A204.1 (cell line): Measurements from ENCODE around the gene IGF2.

Experiments
- FAIRE-seq: peaks from 2 replicates; lab custom pipeline; 2012; peaks lifted over from hg19 to GRCh38; lab: Jason Lieb, UNC

IGF2 gene

DNA sequence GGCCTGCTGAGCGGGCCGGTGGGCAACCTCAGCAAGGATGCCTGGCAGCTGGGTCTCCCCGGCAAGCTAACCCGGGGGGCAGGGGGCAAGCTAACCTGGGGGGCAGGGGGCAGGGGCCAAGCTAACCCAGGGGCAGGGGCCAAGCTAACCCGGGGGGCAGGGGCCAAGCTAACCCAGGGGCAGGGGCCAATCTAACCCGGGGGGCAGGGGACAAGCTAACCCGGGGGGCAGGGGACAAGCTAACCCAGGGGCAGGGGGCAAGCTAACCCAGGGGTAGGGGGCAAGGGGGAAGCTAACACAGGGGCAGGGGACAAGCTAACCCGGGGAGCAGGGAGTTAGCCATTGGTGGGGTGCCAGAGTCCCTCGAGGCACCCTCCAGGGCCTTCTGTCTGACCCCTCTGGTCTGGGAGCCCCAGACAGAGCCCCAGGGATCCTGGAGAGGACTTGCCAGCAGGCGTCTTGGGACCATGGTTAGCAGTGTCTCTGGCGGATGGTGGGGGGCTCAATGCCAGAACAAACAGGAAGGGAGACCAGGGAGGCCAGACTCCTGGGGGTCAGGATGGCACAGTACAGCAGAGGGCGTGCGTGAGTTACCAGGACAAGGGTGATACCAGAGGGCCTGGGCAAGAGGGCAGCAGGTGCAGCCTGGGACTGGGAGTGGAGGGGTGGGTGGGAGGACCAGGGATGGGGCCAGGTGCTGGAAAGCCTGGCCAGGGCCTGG, 16.1 kb downstream of the IGF2 start:
- no peak for FAIRE-seq

DNA sequence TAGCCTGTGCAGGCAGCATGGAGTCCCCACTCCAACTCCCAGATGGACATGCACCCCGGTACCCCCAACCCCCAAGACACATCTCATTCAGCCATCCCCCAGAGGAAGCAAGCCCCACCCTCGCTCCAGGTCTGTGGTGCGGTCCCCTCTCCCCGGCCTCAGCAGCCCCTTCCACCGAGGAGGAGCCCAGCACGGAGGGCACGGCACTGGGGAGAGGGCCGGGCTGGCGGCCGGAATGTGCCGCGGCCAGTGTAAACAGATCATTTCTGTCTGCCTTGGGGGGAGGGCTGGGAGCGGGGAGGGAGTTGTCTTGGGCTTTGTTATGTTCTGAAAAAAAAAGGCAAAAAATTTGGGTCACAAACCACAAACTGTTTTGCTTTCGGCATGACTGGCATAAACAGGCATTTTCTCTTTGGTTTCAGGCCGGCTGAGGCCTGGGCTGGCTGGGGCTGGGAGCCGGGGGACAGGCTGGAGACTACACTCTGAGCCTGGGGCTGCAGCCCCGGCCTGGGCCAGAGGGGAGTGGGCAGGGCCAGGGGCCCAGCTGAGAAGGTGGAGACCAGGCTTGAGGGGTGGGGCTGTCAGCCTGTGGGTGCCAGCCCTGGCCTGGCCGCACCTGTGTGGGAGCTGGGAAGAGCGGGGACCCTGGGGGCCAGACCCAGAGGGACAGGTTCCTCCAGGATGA, 16.8 kb downstream of the IGF2 start:
- FAIRE-seq: no peak

DNA sequence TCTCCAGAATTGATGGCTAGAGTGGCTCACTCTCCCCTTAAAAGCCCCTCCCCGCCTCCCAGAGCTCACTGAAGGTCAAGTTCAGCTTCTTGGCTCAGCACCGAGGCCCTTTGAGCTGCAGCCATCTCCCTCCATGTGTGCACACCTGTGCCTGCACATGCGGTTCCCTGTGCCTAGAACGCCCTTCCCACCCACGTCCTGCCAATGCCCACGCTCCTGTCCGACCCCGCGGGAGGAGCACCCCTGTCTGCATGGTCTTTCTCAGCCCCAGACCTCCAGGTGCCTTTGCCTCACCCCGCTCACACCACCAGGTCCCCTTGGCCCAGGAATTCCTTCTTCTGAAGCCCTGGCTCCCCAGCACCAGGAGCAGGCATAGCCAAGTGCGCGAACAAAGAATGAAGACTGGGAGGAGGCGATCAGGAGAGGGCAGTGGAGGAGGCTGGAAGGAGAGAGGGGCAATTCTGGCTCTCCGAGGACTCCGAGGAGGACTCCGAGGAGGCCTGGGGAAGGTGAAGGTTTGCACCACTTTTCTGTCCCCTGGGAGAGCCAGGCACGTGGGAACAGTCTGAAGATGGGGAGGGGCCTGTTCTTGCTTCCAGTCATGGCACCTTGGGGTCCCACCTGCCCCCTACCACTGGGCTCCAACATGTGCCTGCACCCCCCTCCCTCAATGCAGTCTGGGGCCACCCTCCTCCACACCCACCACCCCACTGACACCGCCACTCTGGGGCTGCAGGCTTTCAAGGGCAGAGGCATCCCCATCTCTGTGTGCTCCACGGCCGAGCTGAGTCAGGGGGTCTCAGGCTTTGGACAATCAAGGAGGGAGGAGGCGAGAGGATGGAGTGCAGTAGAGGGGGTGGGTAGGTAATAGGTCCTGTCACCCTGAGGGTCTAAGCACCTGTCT, 17.7 kb downstream of the IGF2 start:
- FAIRE-seq: no peak

DNA sequence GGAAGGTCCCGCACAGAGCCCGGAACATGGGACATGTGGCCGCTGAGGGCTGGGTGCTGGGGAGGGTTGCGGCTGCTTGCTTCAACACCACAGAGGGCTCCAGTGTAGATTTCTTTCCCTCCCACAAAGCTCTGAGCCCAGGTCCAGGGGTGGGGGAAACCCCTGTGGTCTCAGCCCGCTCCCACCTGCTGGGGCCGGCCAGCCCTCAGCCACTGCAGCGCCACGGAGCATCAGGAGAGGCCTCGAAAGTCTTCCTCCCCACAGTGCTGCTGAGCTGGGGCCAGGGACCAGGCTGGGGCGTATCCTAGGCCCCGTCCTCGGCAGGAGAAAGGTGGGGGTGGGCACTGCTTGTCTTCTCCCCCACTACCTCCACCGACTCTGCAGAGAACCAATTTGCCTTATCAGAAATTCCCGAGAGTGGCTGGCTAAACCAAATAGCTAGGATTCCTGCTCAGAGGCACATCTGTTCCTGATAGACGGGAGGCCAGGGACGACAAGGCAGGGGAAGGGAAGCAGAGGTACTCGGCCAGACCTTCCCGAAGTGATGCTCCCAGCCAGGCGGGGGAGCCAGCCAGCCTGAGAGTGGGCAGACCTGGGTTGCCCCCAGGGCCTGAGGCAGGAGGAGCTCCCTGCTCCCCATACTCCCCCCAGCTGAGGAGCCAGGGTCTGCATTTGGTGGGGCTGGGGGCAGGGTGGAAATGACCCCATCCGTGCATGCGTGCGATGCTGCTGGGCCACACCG, 18.7 kb downstream of the IGF2 start:
- no peak for FAIRE-seq

DNA sequence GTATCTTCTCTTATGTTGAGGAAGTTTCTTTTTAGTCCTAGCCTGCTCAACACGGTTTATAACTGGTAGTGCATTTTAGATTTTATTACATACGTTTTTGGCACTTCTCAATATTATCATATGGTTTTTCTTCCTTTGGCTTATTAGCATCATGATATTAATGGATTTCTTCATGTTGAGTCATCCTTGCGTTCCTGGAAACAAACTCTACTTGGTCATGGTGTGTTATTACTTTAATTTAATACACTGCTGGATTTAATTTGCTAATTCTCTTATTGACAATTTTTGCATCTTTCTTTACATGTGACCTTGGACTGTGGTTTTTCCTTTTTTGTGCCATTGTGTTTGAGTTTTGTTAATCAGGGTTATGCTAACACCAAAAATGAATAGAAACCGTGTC, 20.5 kb downstream of the IGF2 start:
- no peak for FAIRE-seq

DNA sequence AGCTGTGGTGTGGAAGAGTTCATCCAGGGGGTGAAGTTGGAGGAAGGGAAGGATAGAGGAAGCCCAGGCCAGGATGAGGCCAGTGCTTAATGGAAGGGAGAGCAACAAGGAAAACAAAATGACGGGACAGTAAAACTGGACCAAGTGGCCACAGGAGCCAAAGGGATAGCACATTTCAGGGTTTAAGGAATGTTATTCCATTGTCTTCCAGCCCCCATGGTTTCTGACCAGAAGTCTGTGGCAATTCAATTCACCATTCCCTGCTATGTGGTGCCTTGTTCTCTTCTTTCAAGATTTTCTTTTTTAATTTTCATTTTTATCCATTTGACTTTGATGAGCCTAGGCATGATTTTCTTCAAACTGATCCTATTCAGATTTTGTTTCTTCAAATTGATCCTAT, 22.5 kb downstream of the IGF2 start:
- no peak for FAIRE-seq

DNA sequence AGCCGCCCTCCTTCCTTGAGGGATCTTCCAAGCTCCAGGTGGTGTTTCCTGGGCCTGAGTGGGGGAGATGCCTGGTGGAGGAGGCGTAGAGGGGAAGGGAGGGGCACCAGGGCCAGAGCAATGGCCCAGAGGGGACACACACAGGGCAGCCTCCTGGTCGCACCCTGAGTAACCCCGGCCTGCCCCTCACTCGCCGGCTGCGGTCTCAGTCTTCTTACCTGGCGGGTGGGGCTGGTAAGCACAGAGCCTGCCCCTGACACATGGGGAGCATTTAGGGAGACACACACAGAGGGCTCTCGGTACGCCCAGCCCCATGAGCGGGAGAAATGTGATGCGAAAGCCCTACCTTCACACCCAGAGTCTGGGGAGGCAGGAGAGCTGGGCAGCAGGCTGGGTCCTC, 23.9 kb downstream of the IGF2 start:
- FAIRE-seq: no peak

DNA sequence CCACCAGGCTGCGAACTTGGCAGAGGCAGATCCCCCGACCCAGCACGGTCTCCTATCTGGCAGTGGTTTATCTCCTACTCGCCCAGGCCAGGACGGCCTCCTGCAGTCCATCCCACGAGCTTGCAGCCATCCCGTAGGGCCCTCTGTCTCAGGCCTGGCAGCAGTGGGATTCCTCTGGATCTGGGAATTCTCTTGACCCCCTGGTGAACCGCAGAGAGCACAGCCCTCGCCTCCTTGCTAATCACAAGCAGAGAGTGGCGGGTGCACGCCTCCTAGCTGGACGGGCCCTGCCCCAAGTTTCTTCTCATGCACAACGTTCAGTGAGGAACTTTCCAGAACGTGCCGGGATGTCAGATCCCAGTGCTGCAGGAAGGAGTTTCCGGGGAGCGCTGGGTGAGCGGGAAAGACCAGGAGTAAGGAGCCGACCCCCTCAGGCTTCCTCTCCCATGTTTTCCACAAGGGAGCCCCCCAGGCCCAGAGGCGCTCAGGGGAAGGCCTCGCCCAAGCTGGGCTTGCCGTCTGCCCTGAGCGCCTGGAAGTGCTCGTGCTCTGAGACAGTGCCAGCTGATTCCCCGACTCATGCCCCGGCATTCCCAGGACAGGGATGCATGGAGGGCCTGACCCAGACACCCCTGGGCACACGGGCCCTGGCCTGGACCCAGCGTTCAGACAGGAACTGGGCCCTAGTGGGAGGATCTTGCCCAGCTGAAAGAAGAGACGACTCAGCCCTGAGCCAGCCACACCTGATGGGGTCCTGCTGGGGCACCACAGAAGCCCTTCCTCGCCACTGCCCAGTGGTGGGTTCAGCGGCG, 24.6 kb downstream of the IGF2 start:
- no peak for FAIRE-seq

DNA sequence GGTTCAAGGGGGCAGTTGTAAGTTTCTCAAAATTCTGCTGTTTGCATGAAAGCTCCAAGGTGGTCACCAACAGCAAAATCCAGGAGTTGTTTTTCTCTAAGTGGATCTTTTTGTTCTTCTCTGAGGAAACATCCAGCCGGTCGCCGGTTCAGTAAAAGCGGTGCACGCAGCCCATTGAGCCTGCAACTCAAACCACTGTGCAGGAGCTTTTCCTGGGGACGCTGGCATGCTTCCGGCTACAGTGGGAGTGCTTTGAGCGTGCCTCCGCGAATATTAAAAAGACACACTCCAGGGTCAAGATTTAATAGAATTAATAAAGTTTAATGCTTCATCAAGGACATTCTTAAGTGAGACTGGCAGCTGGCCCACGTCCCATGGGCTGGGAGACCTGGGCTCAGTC, 25.4 kb downstream of the IGF2 start:
- FAIRE-seq: no peak

DNA sequence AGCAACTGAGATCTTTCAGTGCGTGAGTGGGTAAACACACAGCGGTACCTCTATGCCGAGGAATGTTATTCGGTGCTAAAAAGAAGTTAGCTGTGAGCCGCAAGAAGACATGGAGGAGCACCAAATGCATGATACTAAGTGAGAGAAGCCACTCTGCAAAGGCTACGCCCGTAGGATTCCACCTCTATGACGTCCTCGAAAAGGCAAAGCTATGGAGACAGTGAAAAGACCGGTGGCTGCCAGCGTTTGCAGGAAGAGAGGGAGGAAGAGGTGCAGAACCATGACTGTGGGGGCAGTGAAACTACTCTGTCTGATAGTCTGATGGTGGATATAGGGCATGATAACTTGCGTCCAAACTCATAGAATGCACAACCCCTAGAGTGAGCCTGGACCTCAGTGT, 28.7 kb downstream of the IGF2 start:
- FAIRE-seq: no peak

DNA sequence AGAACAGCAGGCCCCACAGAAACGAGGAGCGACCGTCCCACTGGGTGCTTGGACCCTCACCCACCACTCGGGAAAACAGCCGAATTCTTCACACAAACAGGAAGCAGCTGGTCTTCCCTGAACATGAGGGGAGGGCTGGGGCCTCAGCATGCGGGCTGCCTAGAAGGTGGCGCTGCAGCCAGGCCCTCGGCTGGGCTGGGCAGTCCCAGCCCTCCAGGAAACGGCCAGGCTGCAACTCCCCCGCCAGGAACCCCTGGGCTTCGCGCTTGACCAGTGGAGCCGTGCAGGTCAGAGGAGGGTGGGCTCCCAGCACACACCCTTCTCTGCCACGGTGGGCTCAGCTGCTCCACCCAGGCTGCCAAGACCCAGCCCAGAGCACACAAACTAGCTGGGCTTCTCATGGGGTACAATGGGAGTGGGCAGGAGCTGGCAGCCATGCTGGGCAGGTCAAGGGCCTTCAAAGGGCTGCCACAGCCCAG, 29.6 kb downstream of the IGF2 start:
- FAIRE-seq: no peak

DNA sequence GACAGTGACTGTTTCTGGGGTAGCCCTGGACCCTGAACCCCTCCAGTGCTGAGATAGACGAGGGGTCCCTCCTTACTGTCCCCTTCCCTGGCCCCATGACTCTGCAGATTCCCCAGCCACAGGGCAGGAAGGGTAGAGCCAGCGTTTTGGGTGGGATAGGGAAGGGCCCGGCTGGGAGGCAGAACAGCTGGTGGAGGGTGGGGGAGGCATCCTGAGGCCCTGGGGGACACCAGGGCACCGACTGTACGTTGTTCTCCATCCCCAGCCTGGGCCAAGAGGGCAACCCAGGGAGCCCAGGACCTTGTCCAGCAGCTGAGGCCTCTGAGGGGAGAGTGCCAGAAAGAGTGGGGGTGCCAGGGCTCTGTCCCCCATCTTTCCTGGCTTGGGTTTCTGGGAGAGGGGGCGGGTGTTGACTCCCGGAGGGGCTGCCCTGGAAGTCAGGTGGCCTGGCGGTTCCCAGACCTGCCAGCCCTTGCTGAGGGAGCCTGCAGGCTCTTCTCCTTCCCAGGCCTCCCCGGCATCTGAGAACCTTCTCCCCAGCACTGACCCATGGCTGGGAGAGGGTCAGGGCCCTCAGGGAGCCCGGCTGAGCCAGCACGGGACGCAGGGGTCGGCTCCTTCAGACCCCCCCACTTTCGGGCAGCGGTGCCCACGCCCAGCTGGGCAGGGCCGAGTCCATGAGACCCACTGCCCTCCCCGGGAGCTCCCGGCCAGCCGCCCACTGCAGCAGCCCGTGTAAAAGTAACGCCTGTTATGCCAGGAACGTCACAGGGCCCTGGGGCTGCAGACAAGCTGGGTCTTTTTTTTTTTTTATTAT, 30.3 kb downstream of the IGF2 start:
- FAIRE-seq: no peak

DNA sequence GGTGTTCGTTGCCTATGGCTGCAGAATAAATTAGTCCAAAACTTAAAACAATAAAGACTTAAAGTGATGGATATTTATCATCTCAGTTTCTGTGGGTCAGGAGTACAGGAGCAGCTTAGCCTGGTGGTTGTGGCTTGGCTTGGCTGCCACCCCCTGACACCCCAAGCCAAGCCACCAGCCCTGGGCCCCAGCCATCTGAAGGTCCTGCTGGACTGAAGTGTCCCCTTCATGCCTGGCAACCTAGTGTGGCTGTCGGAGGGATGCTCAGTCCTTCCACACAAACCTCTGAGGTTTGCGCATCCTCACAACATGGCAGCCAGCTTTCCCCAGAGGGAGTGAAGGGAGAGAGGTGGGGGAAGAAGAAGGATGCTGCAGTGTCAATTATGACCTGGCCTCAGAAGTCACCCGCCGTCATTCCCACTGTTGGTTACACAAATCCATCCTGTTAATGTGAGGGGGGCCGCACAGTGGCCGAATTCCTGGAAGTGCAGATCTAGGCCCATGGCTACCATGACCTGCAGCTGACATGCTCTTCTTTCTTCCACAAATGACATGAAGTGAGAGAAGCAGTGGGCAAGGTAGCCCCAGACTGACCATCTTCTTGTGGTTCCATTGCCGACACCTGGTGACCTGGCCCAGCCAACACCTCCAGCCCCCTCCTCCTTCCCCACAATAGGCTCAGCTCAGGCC, 31.1 kb downstream of the IGF2 start:
- no peak for FAIRE-seq

DNA sequence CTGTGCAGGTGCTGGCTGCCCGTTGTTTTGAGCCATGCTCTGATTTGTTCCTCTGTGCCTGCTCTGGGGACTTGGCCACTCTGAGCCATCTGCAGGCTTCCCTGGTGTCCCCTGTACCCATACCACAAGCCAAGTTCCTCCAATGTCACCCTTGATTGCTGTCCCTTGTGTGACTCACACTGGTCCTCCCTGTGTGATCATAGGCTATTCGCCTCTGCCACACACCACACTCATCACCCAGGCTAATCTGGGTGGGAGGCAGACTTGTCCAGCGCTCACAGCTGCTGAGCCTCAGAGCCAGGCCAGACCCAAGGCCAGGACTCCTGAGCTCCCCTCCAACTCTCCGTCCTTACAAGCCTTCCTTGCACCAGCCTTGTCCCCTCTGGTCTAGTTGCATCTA, 31.7 kb downstream of the IGF2 start:
- FAIRE-seq: no peak

DNA sequence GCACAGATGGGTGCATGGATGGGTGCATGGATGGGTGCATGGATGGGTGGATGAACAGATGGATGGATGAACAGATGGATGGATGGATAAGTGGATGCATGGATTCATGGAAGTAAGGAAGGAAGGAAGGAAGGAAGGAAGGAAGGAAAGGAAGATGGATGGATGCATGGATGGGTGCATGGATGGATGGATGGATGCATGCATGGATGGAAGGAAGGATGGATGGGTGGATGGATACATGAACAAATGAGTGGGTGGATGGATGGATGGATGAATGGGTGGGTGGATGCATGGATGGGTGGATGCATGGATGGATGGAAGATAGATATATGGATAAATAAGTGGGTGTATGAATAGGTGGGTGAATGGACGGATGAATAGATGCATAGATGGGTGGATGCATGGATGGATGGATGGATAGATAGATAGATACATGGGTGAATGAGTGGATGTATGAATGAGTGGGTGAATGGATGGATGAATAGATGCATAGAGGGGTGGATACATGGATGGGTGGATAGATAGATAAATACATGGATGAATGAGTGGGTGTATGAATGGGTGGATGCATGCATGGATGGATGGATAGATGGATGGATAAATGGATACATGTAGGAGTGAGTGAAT, 32.5 kb downstream of the IGF2 start:
- no peak for FAIRE-seq

DNA sequence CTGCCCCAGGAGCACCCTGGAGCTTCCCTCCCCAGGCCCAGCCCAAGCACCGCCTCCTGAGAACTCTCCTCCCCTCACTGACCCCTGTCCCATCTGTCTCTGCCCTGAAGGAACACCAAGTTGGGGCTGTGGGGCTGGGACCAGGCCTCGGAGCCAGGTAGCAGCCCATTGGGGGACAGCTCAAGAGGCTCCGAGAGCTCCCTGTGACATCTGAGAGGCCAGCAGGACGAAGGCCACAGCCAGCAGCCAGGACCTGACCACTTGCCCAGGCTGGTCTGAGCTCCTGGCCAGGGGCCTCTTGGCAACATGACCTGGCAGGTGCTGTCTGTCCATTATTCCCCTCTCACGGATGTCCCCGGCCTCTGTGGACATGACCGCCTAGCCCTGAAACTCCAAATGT, 33.7 kb downstream of the IGF2 start:
- FAIRE-seq: no peak

DNA sequence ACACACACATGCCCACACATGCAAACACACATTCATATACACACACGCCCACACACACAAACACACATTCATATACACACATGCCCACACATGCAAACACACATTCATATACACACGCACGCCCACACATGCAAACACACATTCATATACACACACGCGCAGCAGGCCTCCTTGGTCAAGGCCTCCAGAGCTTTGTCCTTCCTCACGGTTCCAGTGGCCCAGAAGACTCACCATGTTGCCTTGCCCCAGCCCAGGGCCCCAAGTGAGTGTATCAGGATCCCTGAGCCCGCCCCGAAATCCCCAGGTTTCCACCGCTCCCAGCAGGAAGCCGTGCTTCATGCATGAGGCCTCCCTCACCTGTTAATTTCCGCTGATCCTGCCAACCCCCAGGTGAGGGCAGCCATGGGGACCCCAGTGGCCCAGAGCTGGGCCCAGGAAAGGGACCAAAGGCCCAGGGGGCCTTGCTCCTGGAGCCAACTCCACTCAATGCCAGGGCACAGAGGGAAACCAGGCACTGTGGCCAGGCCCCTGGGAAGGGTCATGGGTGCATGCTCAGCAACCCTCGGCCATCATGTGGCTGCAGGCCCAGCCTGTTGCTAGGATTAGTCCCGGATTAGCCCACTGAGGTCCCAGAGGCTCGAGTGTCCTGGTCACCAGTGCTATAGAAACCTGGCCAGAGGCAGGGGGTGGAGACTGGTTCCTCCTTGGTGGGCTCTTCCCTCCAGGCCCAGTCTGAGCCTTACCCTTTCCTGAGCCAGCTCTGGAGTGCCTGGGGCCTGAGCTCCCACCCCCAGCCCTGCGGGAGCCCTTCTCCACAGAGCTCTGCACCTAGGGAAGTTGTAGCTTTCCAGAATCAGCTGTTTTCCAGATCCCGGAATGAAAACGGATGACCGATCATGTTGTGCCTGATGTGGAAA, 34.4 kb downstream of the IGF2 start:
- no peak for FAIRE-seq
